Activated T-cell treated with anti-CD3 and anti-CD28 coated beads, Interleukin-2, amount 50 U/mL, for 72 hours (primary cell): Measurements from ENCODE around the gene EVL. TPM values are rescaled to one million over a fixed set of nuclear protein-coding genes. Genes with fewer than 3 reads are reported as not detected.

ENCODE experiments used
- ATAC-seq, 2 donors: fragments of 150-1000 bp; cut with Tn5 transposase; replicated peaks in 1 of 2; 2 replicates each; pipeline ENCODE4 v1.10.0; 2021; ENCODE audit warnings: moderate library complexity in 2 of 2, mild to moderate bottlenecking in 1 of 2
- DNase-seq, 2 donors: peaks; one replicate each; pipeline ENCODE4 v3.0.0; 2021 to 2022; ENCODE audit warnings: mixed read lengths in 1 of 2
- H3K27ac Mint-ChIP-seq: one replicate; pipeline ENCODE4 v1.8.0; 2022; ENCODE audit warnings: mild to moderate bottlenecking, moderate library complexity, mixed read lengths
- H3K27me3 Mint-ChIP-seq: one replicate; pipeline ENCODE4 v1.8.0; 2022; ENCODE audit warnings: low read depth, mixed read lengths
- H3K36me3 Mint-ChIP-seq, 2 donors: one replicate each; pipeline ENCODE4 v1.8.0; 2022; ENCODE audit warnings: mixed read lengths in 2 of 2, mild to moderate bottlenecking in 1 of 2; ENCODE audit not compliant: insufficient read depth in 2 of 2
- H3K4me1 Mint-ChIP-seq: one replicate; pipeline ENCODE4 v1.8.0; 2022; ENCODE audit warnings: low read depth, mixed read lengths
- H3K4me3 Mint-ChIP-seq, 2 donors: one replicate each; pipeline ENCODE4 v1.8.0; 2022; ENCODE audit warnings: mild to moderate bottlenecking in 2 of 2, mixed read lengths in 2 of 2, moderate library complexity in 2 of 2
- H3K9me3 Mint-ChIP-seq, 2 donors: one replicate each; pipeline ENCODE4 v1.8.0; 2022; ENCODE audit warnings: mixed read lengths in 2 of 2
- total RNA-seq, 2 donors: library from RNA; stranded (reverse); gene quantifications; one replicate each; pipeline ENCODE4 v1.2.3, GENCODE V29; 2022

The EVL gene
- total RNA-seq, 2 donors from 2014 or later = 279 to 343 TPM

- Mint-ChIP-seq H3K4me1 (peaks cover 41% of the 10 kb centered on the region), H3K36me3 (peaks cover 0 to 14% of the 10 kb centered on the region in 2 donors), H3K27ac (peak overlapping the region; percentile 11), H3K9me3 (no peaks in the 10 kb centered on the region), H3K4me3 (no peak overlapping the region), H3K27me3 (no peaks in the 10 kb centered on the region)
- ATAC-seq = no peak
- DNase-seq = no peak
Observed at GRCh38 chr14:100115726-100116125, 50.5 kb downstream of the EVL start.

GRCh38 chr14:100116134-100116533, 50.9 kb downstream of the EVL start:
- peaks cover 0 to 14% of the 10 kb centered on the region in 2 donors for H3K36me3 Mint-ChIP-seq
- ATAC-seq = no peak
- peaks cover 41% of the 10 kb centered on the region for H3K4me1 Mint-ChIP-seq
- no peaks in the 10 kb centered on the region for H3K27me3 Mint-ChIP-seq
- H3K4me3 Mint-ChIP-seq = no peak overlapping the region
- no peaks in the 10 kb centered on the region for H3K9me3 Mint-ChIP-seq
- H3K27ac Mint-ChIP-seq = peak overlapping the region; percentile 36
- no peak for DNase-seq

- ATAC-seq (no peak), DNase-seq (no peak)
- Mint-ChIP-seq H3K4me3 (no peak overlapping the region), H3K9me3 (no peaks in the 10 kb centered on the region), H3K27me3 (no peaks in the 10 kb centered on the region), H3K27ac (no peak overlapping the region), H3K36me3 (peaks cover 0 to 14% of the 10 kb centered on the region in 2 donors), H3K4me1 (peaks cover 41% of the 10 kb centered on the region)
Observed at GRCh38 chr14:100117026-100117425, 51.8 kb downstream of the EVL start.

GRCh38 chr14:100117633-100118395, 52.6 kb downstream of the EVL start:
- H3K36me3 Mint-ChIP-seq = peaks cover 0 to 10% of the 10 kb centered on the region in 2 donors
- no peaks in the 10 kb centered on the region for H3K27me3 Mint-ChIP-seq
- H3K4me1 Mint-ChIP-seq = peaks cover 35% of the 10 kb centered on the region
- ATAC-seq = no peak
- no peaks in the 10 kb centered on the region for H3K9me3 Mint-ChIP-seq
- H3K27ac Mint-ChIP-seq = peak overlapping the region; percentile 56
- no peak overlapping the region for H3K4me3 Mint-ChIP-seq
- no peak for DNase-seq

- ATAC-seq = peak; percentile 9 to 27
- no peak overlapping the region for H3K4me3 Mint-ChIP-seq
- no peak for DNase-seq
- peaks cover 28% of the 10 kb centered on the region for H3K4me1 Mint-ChIP-seq
- H3K36me3 Mint-ChIP-seq = peaks cover 0 to 9% of the 10 kb centered on the region in 2 donors
- H3K27me3 Mint-ChIP-seq = no peaks in the 10 kb centered on the region
- H3K27ac Mint-ChIP-seq = peak overlapping the region; percentile 91
- H3K9me3 Mint-ChIP-seq = no peaks in the 10 kb centered on the region
Observed at GRCh38 chr14:100118396-100119011, 53.3 kb downstream of the EVL start.

GRCh38 chr14:100119251-100119650, 54.0 kb downstream of the EVL start:
- DNase-seq = no peak
- H3K9me3 Mint-ChIP-seq = no peaks in the 10 kb centered on the region
- H3K4me1 Mint-ChIP-seq = peaks cover 26% of the 10 kb centered on the region
- H3K36me3 Mint-ChIP-seq = peaks cover 0 to 10% of the 10 kb centered on the region in 2 donors
- no peak overlapping the region for H3K4me3 Mint-ChIP-seq
- H3K27me3 Mint-ChIP-seq = no peaks in the 10 kb centered on the region
- H3K27ac Mint-ChIP-seq = peak overlapping the region; percentile 91
- ATAC-seq = no peak

- Mint-ChIP-seq H3K9me3 (no peaks in the 10 kb centered on the region), H3K36me3 (peaks cover 6 to 13% of the 10 kb centered on the region in 2 donors), H3K27me3 (no peaks in the 10 kb centered on the region), H3K4me1 (peaks cover 26% of the 10 kb centered on the region), H3K4me3 (no peak overlapping the region), H3K27ac (peak overlapping the region; percentile 3)
- DNase-seq = no peak
- ATAC-seq = no peak
Observed at GRCh38 chr14:100120522-100121269, 55.5 kb downstream of the EVL start.

GRCh38 chr14:100121643-100122480, 56.6 kb downstream of the EVL start:
- ATAC-seq (no peak), DNase-seq (no peak)
- Mint-ChIP-seq H3K27me3 (no peaks in the 10 kb centered on the region), H3K36me3 (peaks cover 6 to 13% of the 10 kb centered on the region in 2 donors), H3K4me3 (no peak overlapping the region), H3K9me3 (no peaks in the 10 kb centered on the region), H3K4me1 (peaks cover 16% of the 10 kb centered on the region), H3K27ac (no peak overlapping the region)

GRCh38 chr14:100122481-100123223, 57.4 kb downstream of the EVL start:
- Mint-ChIP-seq H3K4me1 (peaks cover 8% of the 10 kb centered on the region), H3K36me3 (peaks cover 9 to 18% of the 10 kb centered on the region in 2 donors), H3K27me3 (no peaks in the 10 kb centered on the region), H3K4me3 (no peak overlapping the region), H3K27ac (no peak overlapping the region), H3K9me3 (no peaks in the 10 kb centered on the region)
- no peak for ATAC-seq
- DNase-seq = no peak

GRCh38 chr14:100123618-100124017, 58.4 kb downstream of the EVL start:
- Mint-ChIP-seq H3K27ac (no peak overlapping the region), H3K27me3 (no peaks in the 10 kb centered on the region), H3K4me1 (no peaks in the 10 kb centered on the region), H3K36me3 (peaks cover 10 to 17% of the 10 kb centered on the region in 2 donors), H3K9me3 (no peaks in the 10 kb centered on the region), H3K4me3 (no peak overlapping the region)
- DNase-seq (no peak), ATAC-seq (no peak)

GRCh38 chr14:100124551-100125088, 59.4 kb downstream of the EVL start:
- ATAC-seq (no peak), DNase-seq (no peak)
- Mint-ChIP-seq H3K27me3 (no peaks in the 10 kb centered on the region), H3K4me1 (no peaks in the 10 kb centered on the region), H3K4me3 (no peak overlapping the region), H3K27ac (no peak overlapping the region), H3K36me3 (peaks cover 10 to 20% of the 10 kb centered on the region in 2 donors), H3K9me3 (no peaks in the 10 kb centered on the region)

GRCh38 chr14:100126401-100126800, 61.2 kb downstream of the EVL start:
- ATAC-seq (no peak), DNase-seq (no peak)
- no peaks in the 10 kb centered on the region for H3K4me1 Mint-ChIP-seq
- no peak overlapping the region for H3K4me3 Mint-ChIP-seq
- peaks cover 15 to 31% of the 10 kb centered on the region in 2 donors for H3K36me3 Mint-ChIP-seq
- H3K9me3 Mint-ChIP-seq = no peaks in the 10 kb centered on the region
- H3K27me3 Mint-ChIP-seq = no peaks in the 10 kb centered on the region
- no peak overlapping the region for H3K27ac Mint-ChIP-seq
